ENCODE measurements around the gene GMCL1. TPM values are rescaled to one million over a fixed set of nuclear protein-coding genes. Genes with fewer than 3 reads are reported as not detected.
"Not testable (repeated sequence)": the region's sequence is repeated elsewhere in the genome, so short reads cannot be mapped to it uniquely, and the experiment has no call there.

GMCL1 gene
- total RNA-seq, 1 experiment from 2014 or later, result 13.8 TPM

GRCh38 chr2:69827796-69828540, 1.5 kb upstream of the GMCL1 start:
- H3K36me3 ChIP-seq (ENCODE audit: control insufficient read depth, insufficient read depth, low read length), result no peaks in the 10 kb centered on the region
- TF ChIP-seq CTCF (IDR thresholded peaks at IDR 0.05; ENCODE audit: insufficient read depth in 1 of 2, low read depth in 1 of 2, low read length in 1 of 2, severe bottlenecking in 1 of 2, unreplicated experiment in 1 of 2), result no peak
- DNase-seq, result no peak
- Mint-ChIP-seq H3K4me1 (ENCODE audit: low read depth, unreplicated experiment) (no peaks in the 10 kb centered on the region), H3K4me3 (ENCODE audit: unreplicated experiment) (peak overlapping the region; percentile 87), H3K9me3 (ENCODE audit: unreplicated experiment) (no peaks in the 10 kb centered on the region), H3K27me3 (ENCODE audit: insufficient read depth, unreplicated experiment) (no peaks in the 10 kb centered on the region), H3K27ac (ENCODE audit: unreplicated experiment) (peak overlapping the region; percentile 94), H3K36me3 (ENCODE audit: insufficient read depth, unreplicated experiment) (peaks cover 13% of the 10 kb centered on the region)
- no peaks in the 10 kb centered on the region for H3K9me3 ChIP-seq
- BruUV-seq (replicated peaks), result no TSS peak
- CTCF ChIA-PET, result interaction anchor here (1.5 to 1.7 kb wide), 2 partner anchors 11 to 103 kb away, joined by 7 to 17 read pairs; no protein-coding TSS in a partner anchor
- no peaks in the 10 kb centered on the region for H3K27me3 ChIP-seq (replicated peaks; ENCODE audit: control insufficient read depth, insufficient read depth, low read length)
- intact Hi-C loops (cut with micrococcal nuclease; ENCODE audit: unreplicated experiment), result no loop called here
- POLR2A ChIA-PET, result no interaction called here
- H3K4me3 ChIP-seq (ENCODE audit: low read depth, low read length), result no peak overlapping the region
- 0 out of 2 replicates have a peak, but pooled peaks cover 5% of the 10 kb centered on the region for H3K4me1 ChIP-seq

- Mint-ChIP-seq H3K36me3 (ENCODE audit: insufficient read depth, unreplicated experiment) (peaks cover 13% of the 10 kb centered on the region), H3K27ac (ENCODE audit: unreplicated experiment) (peak overlapping the region; percentile 94), H3K27me3 (ENCODE audit: insufficient read depth, unreplicated experiment) (no peaks in the 10 kb centered on the region), H3K4me1 (ENCODE audit: low read depth, unreplicated experiment) (peaks cover under 1% of the 10 kb centered on the region), H3K4me3 (ENCODE audit: unreplicated experiment) (peak overlapping the region; percentile 87), H3K9me3 (ENCODE audit: unreplicated experiment) (no peaks in the 10 kb centered on the region)
- no peaks in the 10 kb centered on the region for H3K9me3 ChIP-seq
- no peak for DNase-seq
- no peaks in the 10 kb centered on the region for H3K27me3 ChIP-seq (replicated peaks; ENCODE audit: control insufficient read depth, insufficient read depth, low read length)
- TF ChIP-seq CTCF (IDR thresholded peaks at IDR 0.05; ENCODE audit: insufficient read depth in 1 of 2, low read depth in 1 of 2, low read length in 1 of 2, severe bottlenecking in 1 of 2, unreplicated experiment in 1 of 2), result no peak
- ChIA-PET CTCF (interaction anchor here (0.5 to 1.7 kb wide), 4 partner anchors 10 to 475 kb away, joined by 3 to 17 read pairs (median 6); no protein-coding TSS in a partner anchor), POLR2A (interaction anchor here (0.6 to 0.9 kb wide), 2 partner anchors 12 to 86 kb away, joined by 3 to 4 read pairs; partner anchors contain the start of gene MXD1)
- intact Hi-C loops (cut with micrococcal nuclease; ENCODE audit: unreplicated experiment), result no loop called here
- H3K4me3 ChIP-seq (ENCODE audit: low read depth, low read length), result peak overlapping the region; percentile 91
- H3K4me1 ChIP-seq, result peaks cover 5% of the 10 kb centered on the region; the same call in 1 of the 2 replicates
- BruUV-seq (replicated peaks), result TSS peak; percentile 95
- H3K36me3 ChIP-seq (ENCODE audit: control insufficient read depth, insufficient read depth, low read length), result no peaks in the 10 kb centered on the region
Observed at GRCh38 chr2:69828938-69829255, 563 bp upstream of the GMCL1 start.

- Mint-ChIP-seq H3K4me3 (ENCODE audit: unreplicated experiment) (peak overlapping the region; percentile 87), H3K27me3 (ENCODE audit: insufficient read depth, unreplicated experiment) (no peaks in the 10 kb centered on the region), H3K4me1 (ENCODE audit: low read depth, unreplicated experiment) (peaks cover 7% of the 10 kb centered on the region), H3K9me3 (ENCODE audit: unreplicated experiment) (no peaks in the 10 kb centered on the region), H3K27ac (ENCODE audit: unreplicated experiment) (peak overlapping the region; percentile 94), H3K36me3 (ENCODE audit: insufficient read depth, unreplicated experiment) (peaks cover 13% of the 10 kb centered on the region)
- intact Hi-C loops (cut with micrococcal nuclease; ENCODE audit: unreplicated experiment), result no loop called here
- Histone ChIP-seq H3K4me3 (ENCODE audit: low read depth, low read length) (peak overlapping the region; percentile 91), H3K36me3 (ENCODE audit: control insufficient read depth, insufficient read depth, low read length) (no peaks in the 10 kb centered on the region), H3K27me3 (replicated peaks; ENCODE audit: control insufficient read depth, insufficient read depth, low read length) (no peaks in the 10 kb centered on the region), H3K9me3 (no peaks in the 10 kb centered on the region), H3K4me1 (peaks cover 5% of the 10 kb centered on the region; the same call in 1 of the 2 replicates)
- ChIA-PET POLR2A (interaction anchor here (0.6 kb wide), 1 partner anchor 80 kb away, joined by 4 read pairs; no protein-coding TSS in a partner anchor), CTCF (interaction anchor here (1.3 kb wide), 1 partner anchor 105 kb away, joined by 7 read pairs; no protein-coding TSS in a partner anchor)
- no peak for TF ChIP-seq CTCF (IDR thresholded peaks at IDR 0.05; ENCODE audit: insufficient read depth in 1 of 2, low read depth in 1 of 2, low read length in 1 of 2, severe bottlenecking in 1 of 2, unreplicated experiment in 1 of 2)
- peak; percentile 55 to 56 for DNase-seq
- BruUV-seq (replicated peaks), result no TSS peak
Observed at GRCh38 chr2:69830045-69830905, 815 bp downstream of the GMCL1 start.

GRCh38 chr2:69830906-69831241, 1.4 kb downstream of the GMCL1 start:
- DNase-seq; H3K36me3 ChIP-seq (ENCODE audit: control insufficient read depth, insufficient read depth, low read length); H3K27me3 Mint-ChIP-seq (ENCODE audit: insufficient read depth, unreplicated experiment); H3K4me1 ChIP-seq; BruUV-seq (replicated peaks); H3K9me3 Mint-ChIP-seq (ENCODE audit: unreplicated experiment); H3K27me3 ChIP-seq (replicated peaks; ENCODE audit: control insufficient read depth, insufficient read depth, low read length); H3K9me3 ChIP-seq; intact Hi-C loops (cut with micrococcal nuclease; ENCODE audit: unreplicated experiment); POLR2A ChIA-PET; H3K4me1 Mint-ChIP-seq (ENCODE audit: low read depth, unreplicated experiment); H3K27ac Mint-ChIP-seq (ENCODE audit: unreplicated experiment): not testable (repeated sequence)
- H3K36me3 Mint-ChIP-seq (ENCODE audit: insufficient read depth, unreplicated experiment), result peaks cover 13% of the 10 kb centered on the region
- peak overlapping the region; percentile 87 for H3K4me3 Mint-ChIP-seq (ENCODE audit: unreplicated experiment)
- peak overlapping the region; percentile 91 for H3K4me3 ChIP-seq (ENCODE audit: low read depth, low read length)
- CTCF ChIA-PET, result interaction anchor here (1.3 kb wide), 1 partner anchor 106 kb away, joined by 7 read pairs; no protein-coding TSS in a partner anchor

Measured in Caco-2 (cell line).